Activated CD4-positive, alpha-beta T cell treated with anti-CD3 and anti-CD28 coated beads, Interleukin-2, amount 10 ng/mL, durations not matched to agents 24 days and 14 days (primary cell): ENCODE results near the gene SH2D3A. TPM values are rescaled to one million over a fixed set of nuclear protein-coding genes. Genes with fewer than 3 reads are reported as not detected.

ENCODE experiments used
- DNase-seq: peaks from one replicate; pipeline ENCODE4 v3.0.0; 2022
- H3K27ac Mint-ChIP-seq: one replicate; pipeline ENCODE4 v1.8.0; 2022; ENCODE audit warnings: mild to moderate bottlenecking, mixed read lengths
- H3K27me3 Mint-ChIP-seq: one replicate; pipeline ENCODE4 v1.8.0; 2022; ENCODE audit warnings: mixed read lengths
- H3K36me3 Mint-ChIP-seq: one replicate; pipeline ENCODE4 v1.8.0; 2022; ENCODE audit warnings: low read depth, mild to moderate bottlenecking, mixed read lengths
- H3K4me1 Mint-ChIP-seq: one replicate; pipeline ENCODE4 v1.8.0; 2021; ENCODE audit warnings: mixed read lengths
- H3K4me3 Mint-ChIP-seq: one replicate; pipeline ENCODE4 v1.8.0; 2022; ENCODE audit warnings: mild to moderate bottlenecking, moderate library complexity, mixed read lengths
- H3K9me3 Mint-ChIP-seq: one replicate; pipeline ENCODE4 v1.8.0; 2021; ENCODE audit warnings: mixed read lengths
- intact Hi-C: fragments of 100-400 bp; cut with micrococcal nuclease; formaldehyde crosslinking; loops from one replicate; pipeline ENCODE4 v1.15.1; 2023
- total RNA-seq: library from RNA; stranded (reverse); gene quantifications from 2 replicates; pipeline ENCODE4 v1.2.3, GENCODE V29; 2022

Gene SH2D3A
- total RNA-seq, 1 donor from 2014 or later = 11.0 TPM

DNA sequence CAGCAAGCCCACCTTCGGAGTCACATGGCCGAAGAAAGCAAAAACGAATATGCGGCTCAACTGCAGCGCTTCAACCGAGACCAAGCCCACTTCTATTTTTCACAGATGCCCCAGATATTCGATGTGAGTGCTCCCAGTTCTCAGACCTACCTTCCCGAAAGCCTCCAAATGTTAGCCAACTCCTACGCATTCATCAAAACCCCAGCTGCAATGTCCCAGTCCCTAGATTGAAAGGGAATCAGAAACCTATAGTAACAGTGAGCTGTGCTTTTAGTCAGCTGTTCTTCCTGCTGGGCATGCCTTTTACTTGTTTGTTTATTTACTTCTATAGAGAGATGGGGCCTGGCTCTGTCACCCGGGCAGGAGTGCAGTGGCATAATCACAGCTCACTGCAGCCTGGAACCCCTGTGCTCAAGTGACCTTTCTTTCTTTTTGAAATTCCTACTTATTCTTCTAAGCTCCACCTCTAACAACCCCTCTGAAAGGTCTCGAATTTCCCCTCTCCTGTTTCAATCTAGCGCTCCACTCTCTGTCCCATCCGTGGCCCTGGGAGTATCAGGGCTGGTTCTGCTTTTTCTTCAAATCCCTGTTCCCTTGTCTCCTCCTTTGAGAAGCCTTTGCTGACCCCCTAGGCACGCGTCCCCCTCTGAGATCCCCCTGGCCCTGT, 23.4 kb downstream of the SH2D3A start:
- H3K27me3 Mint-ChIP-seq = no peaks in the 10 kb centered on the region
- intact Hi-C loops = no loop called here
- peaks cover 45% of the 10 kb centered on the region for H3K36me3 Mint-ChIP-seq

GRCh38 chr19:6743066-6743465, 24.2 kb downstream of the SH2D3A start:
- intact Hi-C loops = no loop called here
- H3K27ac Mint-ChIP-seq = no peak overlapping the region
- no peaks in the 10 kb centered on the region for H3K27me3 Mint-ChIP-seq
- H3K4me1 Mint-ChIP-seq = peaks cover 24% of the 10 kb centered on the region
- H3K9me3 Mint-ChIP-seq = no peaks in the 10 kb centered on the region
- H3K4me3 Mint-ChIP-seq = no peak overlapping the region
- no peak for DNase-seq
- H3K36me3 Mint-ChIP-seq = peaks cover 39% of the 10 kb centered on the region

More for the DNA sequence above, 23.4 kb downstream of the SH2D3A start:
- no peaks in the 10 kb centered on the region for H3K9me3 Mint-ChIP-seq
- H3K27ac Mint-ChIP-seq = peak overlapping the region; percentile 49
- DNase-seq = no peak
- peaks cover 16% of the 10 kb centered on the region for H3K4me1 Mint-ChIP-seq
- H3K4me3 Mint-ChIP-seq = no peak overlapping the region

DNA sequence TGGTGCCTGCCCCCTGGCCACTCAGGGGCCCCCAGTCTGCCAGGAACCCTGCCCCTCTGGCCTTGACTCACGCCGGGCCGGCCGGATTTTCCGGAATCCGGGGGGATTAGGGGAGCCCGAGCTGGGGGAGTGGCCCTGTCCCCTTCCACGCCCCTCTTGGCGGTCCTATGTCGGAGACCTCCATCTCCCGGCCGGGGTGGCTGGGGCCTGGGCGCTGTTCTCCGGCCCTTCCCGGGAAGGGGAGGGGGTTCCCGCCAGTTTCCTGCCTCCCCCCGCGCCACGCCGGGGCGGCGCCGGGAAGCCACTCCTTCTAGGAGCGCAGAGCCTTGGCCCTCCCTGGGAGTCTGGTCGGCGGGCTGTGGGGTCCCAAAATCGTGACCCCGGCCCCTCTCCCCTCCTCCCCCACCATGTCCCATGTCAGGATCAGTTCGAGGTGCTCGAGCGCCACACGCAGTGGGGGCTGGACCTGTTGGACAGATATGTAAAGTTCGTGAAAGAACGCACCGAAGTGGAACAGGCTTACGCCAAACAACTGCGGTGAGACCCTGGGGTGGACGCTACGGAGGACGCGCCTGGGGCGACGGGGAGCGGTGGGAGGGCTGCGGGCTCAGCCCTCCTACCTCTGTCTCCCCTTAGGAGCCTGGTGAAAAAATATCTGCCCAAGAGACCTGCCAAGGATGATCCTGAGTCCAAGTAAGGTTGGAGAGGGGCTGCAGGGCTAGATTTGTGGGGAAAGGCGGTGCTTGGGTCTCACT, 26.5 kb downstream of the SH2D3A start:
- Mint-ChIP-seq H3K9me3 (no peaks in the 10 kb centered on the region), H3K27me3 (no peaks in the 10 kb centered on the region), H3K4me3 (peak overlapping the region; percentile 98), H3K27ac (peak overlapping the region; percentile 63), H3K4me1 (peaks cover 38% of the 10 kb centered on the region), H3K36me3 (peaks cover 37% of the 10 kb centered on the region)
- intact Hi-C loops = no loop called here
- peak; percentile 75 for DNase-seq

GRCh38 chr19:6739883-6740588, 27.2 kb downstream of the SH2D3A start:
- Mint-ChIP-seq H3K4me3 (peak overlapping the region; percentile 98), H3K4me1 (peaks cover 39% of the 10 kb centered on the region), H3K9me3 (no peaks in the 10 kb centered on the region), H3K36me3 (peaks cover 32% of the 10 kb centered on the region), H3K27me3 (no peaks in the 10 kb centered on the region), H3K27ac (peak overlapping the region; percentile 79)
- intact Hi-C loops = loop anchor here (5.0 kb wide), 3 partner anchors 208 to 1202 kb away; partner anchors contain the start of genes PET100, TIMM44, TNFSF9 and XAB2
- peak; percentile 72 for DNase-seq

GRCh38 chr19:6739390-6739882, 27.8 kb downstream of the SH2D3A start, which contains the start of gene TRIP10:
TSS of gene TRIP10 (plus strand) at chr19:6739680. CDS start at chr19:6739762, 82 bp downstream.
- peak; percentile 95 for DNase-seq
- Mint-ChIP-seq H3K27me3 (no peaks in the 10 kb centered on the region), H3K4me1 (peaks cover 39% of the 10 kb centered on the region), H3K9me3 (no peaks in the 10 kb centered on the region), H3K27ac (peak within 1 kb of the TSS; percentile 99), H3K36me3 (peaks cover 32% of the 10 kb centered on the region), H3K4me3 (peak within 1 kb of the TSS; percentile 98)
- intact Hi-C loops = loop anchor here (5.0 kb wide), 3 partner anchors 207 to 1203 kb away; partner anchors contain the start of genes PET100, TIMM44, TNFSF9 and XAB2

GRCh38 chr19:6738787-6739389, 28.3 kb downstream of the SH2D3A start:
- Mint-ChIP-seq H3K36me3 (peaks cover 28% of the 10 kb centered on the region), H3K27me3 (no peaks in the 10 kb centered on the region), H3K4me1 (peaks cover 36% of the 10 kb centered on the region), H3K27ac (peak overlapping the region; percentile 99), H3K9me3 (no peaks in the 10 kb centered on the region), H3K4me3 (peak overlapping the region; percentile 98)
- DNase-seq = no peak
- intact Hi-C loops = loop anchor here (1.0 to 5.0 kb wide), 7 partner anchors 14 to 1203 kb away; partner anchors contain the start of genes PET100, SH2D3A, TIMM44 and TNFSF9

DNA sequence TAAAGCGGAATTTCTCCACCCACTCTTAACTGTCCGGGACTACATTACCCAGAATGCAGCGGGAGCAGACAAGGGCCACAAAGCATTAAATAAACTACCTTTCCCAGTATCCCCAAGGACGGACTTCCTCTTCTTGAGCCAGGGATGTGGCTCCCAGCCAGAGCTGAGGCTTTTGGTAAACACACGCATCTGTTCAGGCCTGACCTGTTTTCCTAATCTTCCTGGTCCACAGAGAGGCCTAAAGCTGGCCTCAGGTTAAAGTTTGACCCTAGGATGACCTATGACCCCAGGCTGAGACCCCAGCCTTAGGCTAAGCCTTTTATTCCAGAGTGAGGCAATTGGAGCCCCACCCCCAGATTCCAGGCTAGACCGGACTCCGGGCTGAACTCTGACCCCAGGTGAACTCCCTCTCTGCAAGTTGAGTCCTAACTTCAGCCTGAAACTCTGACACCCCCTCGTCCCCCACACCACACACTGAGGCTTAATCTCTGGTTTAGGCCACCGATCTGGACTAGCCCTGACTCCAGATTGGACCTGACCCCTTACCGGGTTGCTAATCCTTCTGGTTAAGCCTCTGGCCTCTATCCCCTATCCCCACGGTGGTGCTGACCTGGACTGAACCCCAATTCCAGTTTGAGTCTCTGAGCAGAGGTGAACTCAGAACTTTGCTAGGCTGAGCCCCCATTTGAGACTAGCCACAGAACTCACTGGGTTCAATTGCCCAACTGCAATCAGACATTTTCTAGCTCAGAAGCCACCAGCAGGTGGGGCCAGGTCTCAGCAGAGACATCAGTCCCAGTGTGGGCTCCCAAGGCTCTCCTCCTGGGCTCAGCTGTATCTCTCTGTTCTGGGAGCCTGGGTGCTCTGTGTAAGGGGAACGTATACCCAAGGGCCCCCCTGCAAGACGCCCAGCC, 29.1 kb downstream of the SH2D3A start:
- Mint-ChIP-seq H3K27ac (peak overlapping the region; percentile 99), H3K36me3 (peaks cover 26% of the 10 kb centered on the region), H3K27me3 (no peaks in the 10 kb centered on the region), H3K9me3 (no peaks in the 10 kb centered on the region), H3K4me3 (peak overlapping the region; percentile 98), H3K4me1 (peaks cover 36% of the 10 kb centered on the region)
- intact Hi-C loops = loop anchor here (1.0 to 5.0 kb wide), 11 partner anchors 15 to 1204 kb away; partner anchors contain the start of genes ALKBH7, PET100, SH2D3A and TIMM44
- peak; percentile 93 for DNase-seq

GRCh38 chr19:6737284-6737872, 29.9 kb downstream of the SH2D3A start, which contains the start of gene GPR108:
TSS of gene GPR108 (minus strand) at chr19:6737580. CDS start at chr19:6737576, 4 bp downstream.
- DNase-seq = peak; percentile 100
- intact Hi-C loops = loop anchor here (1.0 to 5.0 kb wide), 7 partner anchors 63 to 1205 kb away; partner anchors contain the start of genes ALKBH7, PET100, TIMM44 and TNFSF9
- no peaks in the 10 kb centered on the region for H3K9me3 Mint-ChIP-seq
- peaks cover 27% of the 10 kb centered on the region for H3K36me3 Mint-ChIP-seq
- peak within 1 kb of the TSS; percentile 99 for H3K27ac Mint-ChIP-seq
- peaks cover 39% of the 10 kb centered on the region for H3K4me1 Mint-ChIP-seq
- H3K27me3 Mint-ChIP-seq = no peaks in the 10 kb centered on the region
- H3K4me3 Mint-ChIP-seq = peak within 1 kb of the TSS; percentile 98

DNA sequence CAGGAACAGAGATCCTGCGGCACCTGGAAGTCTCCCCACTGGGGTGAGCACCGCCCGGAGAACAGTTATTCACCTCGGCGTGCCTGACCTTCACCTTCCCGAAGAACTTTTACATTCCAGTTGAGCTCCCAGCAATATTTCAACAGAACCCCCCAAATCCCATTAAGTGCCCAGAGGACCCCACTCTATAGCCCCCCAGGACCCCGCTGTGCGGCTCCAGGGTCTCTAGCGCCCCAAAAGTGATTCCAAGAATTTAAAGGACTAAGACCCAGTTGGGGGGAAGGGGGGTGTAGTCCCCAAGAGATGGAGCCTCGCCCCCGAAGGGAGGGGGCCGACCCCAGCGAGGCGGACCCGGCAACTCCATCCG, 30.3 kb downstream of the SH2D3A start:
- DNase-seq = no peak
- intact Hi-C loops = loop anchor here (1.0 to 5.0 kb wide), 9 partner anchors 62 to 1205 kb away; partner anchors contain the start of genes ALKBH7, PET100, TIMM44 and TNFSF9
- Mint-ChIP-seq H3K4me1 (peaks cover 39% of the 10 kb centered on the region), H3K4me3 (peak overlapping the region; percentile 98), H3K36me3 (peaks cover 27% of the 10 kb centered on the region), H3K27ac (peak overlapping the region; percentile 99), H3K9me3 (no peaks in the 10 kb centered on the region), H3K27me3 (no peaks in the 10 kb centered on the region)

DNA sequence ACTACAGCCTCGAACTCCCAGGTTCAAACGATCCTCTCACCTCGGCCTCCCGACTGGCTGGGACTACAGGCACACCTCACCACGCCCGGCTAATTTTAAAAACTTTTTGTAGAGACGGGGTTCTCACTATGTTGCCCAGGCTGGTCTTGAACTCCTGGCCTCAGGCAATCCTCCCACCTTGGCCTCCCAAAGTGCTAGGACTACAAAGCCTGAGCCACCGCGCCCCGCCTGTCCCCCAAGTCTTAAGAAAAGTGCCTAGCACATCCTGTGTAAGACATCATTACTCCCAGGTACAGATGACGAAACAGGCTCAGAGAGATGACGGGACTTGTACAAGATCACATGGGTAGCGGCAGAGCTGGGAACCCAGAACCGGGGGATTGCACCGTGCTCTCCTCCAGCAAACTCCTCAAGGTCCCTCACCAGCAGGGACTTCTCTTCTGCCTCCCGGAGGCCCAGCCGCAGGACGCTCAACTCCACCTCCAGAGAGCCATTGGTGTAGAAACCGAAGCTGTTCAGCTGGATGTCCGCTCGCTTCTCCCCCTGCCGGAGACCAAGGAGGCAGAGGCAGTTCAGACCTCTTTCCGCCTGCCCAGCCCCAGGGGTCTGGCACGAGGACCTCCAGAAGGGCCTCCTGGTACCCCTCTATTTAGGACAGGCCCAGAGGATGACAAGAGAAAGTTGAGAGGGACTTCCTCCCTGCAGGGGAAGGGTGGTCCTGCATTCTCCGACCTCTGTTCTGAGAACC, 30.9 kb downstream of the SH2D3A start:
- H3K36me3 Mint-ChIP-seq = peaks cover 30% of the 10 kb centered on the region
- intact Hi-C loops = loop anchor here (1.0 to 5.0 kb wide), 8 partner anchors 62 to 1206 kb away; partner anchors contain the start of genes ALKBH7, PET100, TIMM44 and TNFSF9
- H3K27me3 Mint-ChIP-seq = no peaks in the 10 kb centered on the region
- peak overlapping the region; percentile 99 for H3K27ac Mint-ChIP-seq
- DNase-seq = peak; percentile 92
- H3K4me3 Mint-ChIP-seq = peak overlapping the region; percentile 98
- peaks cover 35% of the 10 kb centered on the region for H3K4me1 Mint-ChIP-seq
- H3K9me3 Mint-ChIP-seq = no peaks in the 10 kb centered on the region

GRCh38 chr19:6735181-6735911, 31.9 kb downstream of the SH2D3A start:
- Mint-ChIP-seq H3K27ac (peak overlapping the region; percentile 99), H3K36me3 (peaks cover 30% of the 10 kb centered on the region), H3K4me1 (peaks cover 30% of the 10 kb centered on the region), H3K9me3 (no peaks in the 10 kb centered on the region), H3K4me3 (peak overlapping the region; percentile 98), H3K27me3 (no peaks in the 10 kb centered on the region)
- intact Hi-C loops = loop anchor here (5.0 kb wide), 3 partner anchors 203 to 1207 kb away; partner anchors contain the start of genes PET100, TIMM44, TNFSF9 and XAB2
- no peak for DNase-seq
